SK-N-SH treated with all-trans-retinoic acid at 6 μM for 48 hours (cell line): Measurements from ENCODE around the gene TMEM35A.

Source experiments
- ATAC-seq: fragments of 200-7000 bp; cut with Tn5 transposase; 3 replicates; pipeline ENCODE4 v1.9.1; 2020; ENCODE audit warnings: mild to moderate bottlenecking, moderate library complexity
- ARNTL ChIP-seq: fragments of 450-650 bp; formaldehyde crosslinking; IDR thresholded peaks from 2 replicates; pipeline ENCODE4 v1.5.0; 2020; ENCODE audit warnings: low read depth, mild to moderate bottlenecking, moderate library complexity, borderline replicate concordance
- BACH2 ChIP-seq: fragments of 250-450 bp; sonication (Bioruptor Pico); IDR thresholded peaks from 2 replicates; pipeline ENCODE4 v1.9.0; 2021; ENCODE audit warnings: mild to moderate bottlenecking, borderline replicate concordance
- CSDC2 ChIP-seq: fragments of 250-450 bp; sonication (Bioruptor Pico); IDR thresholded peaks from 2 replicates; pipeline ENCODE4 v1.5.0; 2020; ENCODE audit warnings: mild to moderate bottlenecking, moderate library complexity
- CSRNP3 ChIP-seq: fragments of 250-450 bp; sonication (Bioruptor Pico); IDR thresholded peaks from 2 replicates; pipeline ENCODE4 v1.5.1; 2021; ENCODE audit warnings: mild to moderate bottlenecking, moderate library complexity
- ESRRG ChIP-seq: fragments of 250-450 bp; sonication (Bioruptor Pico); IDR thresholded peaks from 2 replicates; pipeline ENCODE4 v1.6.1; 2021; ENCODE audit warnings: mild to moderate bottlenecking
- ISL1 ChIP-seq: fragments of 250-450 bp; sonication (Bioruptor Pico); IDR thresholded peaks from 2 replicates; pipeline ENCODE4 v2.1.2; 2022; ENCODE audit warnings: mild to moderate bottlenecking, moderate library complexity
- OSR1 ChIP-seq: fragments of 250-450 bp; sonication (Bioruptor Pico); IDR thresholded peaks from 2 replicates; pipeline ENCODE4 v1.8.0; 2022; ENCODE audit warnings: moderate library complexity, mild to moderate bottlenecking, inconsistent platforms
- PATZ1 ChIP-seq: fragments of 250-450 bp; sonication (Bioruptor Pico); IDR thresholded peaks from 2 replicates; pipeline ENCODE4 v1.8.0; 2020; ENCODE audit warnings: mild to moderate bottlenecking, moderate library complexity, borderline replicate concordance
- PPARA ChIP-seq: fragments of 250-450 bp; sonication (Bioruptor Pico); IDR thresholded peaks from 2 replicates; pipeline ENCODE4 v1.5.0; 2020; ENCODE audit warnings: mild to moderate bottlenecking, borderline replicate concordance
- RARB ChIP-seq: fragments of 250-450 bp; sonication (Bioruptor Pico); IDR thresholded peaks from 2 replicates; pipeline ENCODE4 v1.8.0; 2021; ENCODE audit warnings: mild to moderate bottlenecking, moderate library complexity
- SNAI2 ChIP-seq: fragments of 250-450 bp; sonication (Bioruptor Pico); IDR thresholded peaks from 2 replicates; pipeline ENCODE4 v1.5.0; 2020; ENCODE audit warnings: mild to moderate bottlenecking, moderate library complexity
- TOX ChIP-seq: fragments of 250-450 bp; sonication (Bioruptor Pico); IDR thresholded peaks from 2 replicates; pipeline ENCODE4 v1.8.0; 2021; ENCODE audit warnings: mild to moderate bottlenecking, moderate library complexity, borderline replicate concordance
- TSHZ2 ChIP-seq: fragments of 250-450 bp; sonication (Bioruptor Pico); IDR thresholded peaks from 2 replicates; pipeline ENCODE4 v1.5.0; 2020; ENCODE audit warnings: mild to moderate bottlenecking, moderate library complexity
- ZFP3 ChIP-seq: fragments of 250-450 bp; sonication (Bioruptor Pico); IDR thresholded peaks from 2 replicates; pipeline ENCODE4 v1.5.0; 2020; ENCODE audit warnings: mild to moderate bottlenecking, moderate library complexity
- ZFP30 ChIP-seq: fragments of 450-650 bp; formaldehyde crosslinking; IDR thresholded peaks from 2 replicates; pipeline ENCODE4 v1.5.0; 2022; ENCODE audit warnings: mild to moderate bottlenecking, moderate library complexity
- ZNF565 ChIP-seq: fragments of 450-650 bp; formaldehyde crosslinking; conservative IDR thresholded peaks from 2 replicates; pipeline ENCODE4 v1.5.0; 2020; ENCODE audit warnings: low read depth, mild to moderate bottlenecking, moderate library complexity
- ZNF70 ChIP-seq: fragments of 450-650 bp; formaldehyde crosslinking; IDR thresholded peaks from 2 replicates; pipeline ENCODE4 v1.5.0; 2020; ENCODE audit warnings: mild to moderate bottlenecking, moderate library complexity
- ZNF8 ChIP-seq: fragments of 450-650 bp; formaldehyde crosslinking; IDR thresholded peaks from 2 replicates; pipeline ENCODE4 v1.5.0; 2020; ENCODE audit warnings: mild to moderate bottlenecking, moderate library complexity
- TF ChIP-seq, protein P1 (sequence below): fragments of 250-450 bp; sonication (Bioruptor Pico); IDR thresholded peaks from 2 replicates; pipeline ENCODE4 v1.8.0; 2021; ENCODE audit warnings: low read depth, mild to moderate bottlenecking, moderate library complexity, borderline replicate concordance

The TMEM35A gene

GRCh38 chrX:101037231-101037630 is 41.4 kb upstream of the TMEM35A start:
- TF ChIP-seq ZFP30: no peak
- TF ChIP-seq RARB (CRISPR knock-in tag): no peak
- no peak for TF ChIP-seq ZNF70 (CRISPR knock-in tag)
- ATAC-seq: no peak

DNA sequence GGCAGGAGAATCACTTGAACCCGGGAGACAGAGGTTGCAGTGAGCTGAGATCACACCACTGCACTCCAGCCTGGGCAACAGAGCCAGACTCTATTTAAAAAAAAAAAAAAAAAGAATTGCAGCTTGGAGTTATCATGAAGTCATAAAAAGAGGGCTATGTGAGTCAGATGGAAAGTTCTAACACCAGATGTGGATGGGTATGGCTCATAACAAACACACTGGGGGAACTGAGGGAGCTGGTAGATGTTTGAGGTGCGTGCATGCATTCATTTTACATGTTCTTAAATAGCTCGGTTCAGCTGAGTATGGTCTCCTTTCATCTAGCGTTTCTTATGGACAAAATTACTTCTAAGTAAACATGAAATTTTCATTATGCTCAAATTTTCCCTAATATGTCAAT is 38.5 kb upstream of the TMEM35A start:
- no peak for ATAC-seq
- TF ChIP-seq PATZ1 (CRISPR knock-in tag) (no peak), ISL1 (CRISPR knock-in tag) (no peak), BACH2 (CRISPR knock-in tag) (no peak), RARB (CRISPR knock-in tag) (no peak), SNAI2 (no peak), PPARA (no peak), ZFP3 (CRISPR knock-in tag) (no peak), ZNF565 (CRISPR knock-in tag) (no peak), TSHZ2 (no peak), OSR1 (CRISPR knock-in tag) (no peak), ESRRG (CRISPR knock-in tag) (no peak), CSRNP3 (CRISPR knock-in tag) (no peak), ARNTL (no peak), CSDC2 (no peak), ZNF8 (CRISPR knock-in tag) (no peak)

DNA sequence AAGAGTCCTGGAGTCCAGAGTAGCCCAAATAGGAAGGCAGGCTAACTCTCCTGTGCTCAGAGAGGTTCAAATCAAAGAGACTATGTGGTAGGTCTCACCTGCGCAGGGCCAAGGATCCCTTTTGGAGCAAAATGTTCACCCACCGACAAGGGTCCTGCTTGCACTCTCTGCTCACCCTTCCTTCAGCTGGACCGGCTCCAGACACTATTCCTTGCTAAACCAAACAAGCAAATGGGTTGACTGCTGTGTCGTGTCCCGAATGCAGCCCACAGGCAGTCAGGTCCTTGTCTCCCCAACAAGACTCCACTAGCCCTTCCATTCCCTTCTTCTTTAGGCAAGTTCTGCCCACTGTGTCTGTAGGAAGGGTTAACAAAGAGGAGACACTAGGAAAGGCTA is 27.5 kb upstream of the TMEM35A start:
- TF ChIP-seq, protein P1, sequence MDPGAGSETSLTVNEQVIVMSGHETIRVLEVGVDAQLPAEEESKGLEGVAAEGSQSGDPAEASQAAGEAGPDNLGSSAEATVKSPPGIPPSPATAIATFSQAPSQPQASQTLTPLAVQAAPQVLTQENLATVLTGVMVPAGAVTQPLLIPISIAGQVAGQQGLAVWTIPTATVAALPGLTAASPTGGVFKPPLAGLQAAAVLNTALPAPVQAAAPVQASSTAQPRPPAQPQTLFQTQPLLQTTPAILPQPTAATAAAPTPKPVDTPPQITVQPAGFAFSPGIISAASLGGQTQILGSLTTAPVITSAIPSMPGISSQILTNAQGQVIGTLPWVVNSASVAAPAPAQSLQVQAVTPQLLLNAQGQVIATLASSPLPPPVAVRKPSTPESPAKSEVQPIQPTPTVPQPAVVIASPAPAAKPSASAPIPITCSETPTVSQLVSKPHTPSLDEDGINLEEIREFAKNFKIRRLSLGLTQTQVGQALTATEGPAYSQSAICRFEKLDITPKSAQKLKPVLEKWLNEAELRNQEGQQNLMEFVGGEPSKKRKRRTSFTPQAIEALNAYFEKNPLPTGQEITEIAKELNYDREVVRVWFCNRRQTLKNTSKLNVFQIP (CRISPR knock-in tag): no peak
- no peak for TF ChIP-seq CSRNP3 (CRISPR knock-in tag)
- no peak for TF ChIP-seq TOX (CRISPR knock-in tag)
- no peak for TF ChIP-seq PPARA
- no peak for TF ChIP-seq ESRRG (CRISPR knock-in tag)
- TF ChIP-seq OSR1 (CRISPR knock-in tag): no peak
- TF ChIP-seq TSHZ2: no peak
- TF ChIP-seq ZFP3 (CRISPR knock-in tag): no peak
- ATAC-seq: no peak
